HL-60 (cell line): ENCODE data around the gene SYNM.
"Not testable (repeated sequence)": the region's sequence is repeated elsewhere in the genome, so short reads cannot be mapped to it uniquely, and the experiment has no call there.

Source experiments
- DNase-seq, 2 experiments: peaks; one replicate each; pipeline ENCODE4 v3.0.0-alpha.2; 2010 to 2020; ENCODE audit warnings: low read depth in 1 of 2, low spot score in 1 of 2
- H3K27ac ChIP-seq: fragments of 250-450 bp; sonication (Bioruptor Pico); replicated peaks from 2 replicates; pipeline ENCODE4 v1.5.1; 2020; ENCODE audit warnings: mild to moderate bottlenecking, moderate library complexity
- H3K27me3 ChIP-seq: fragments of 250-450 bp; sonication (Bioruptor Pico); 2 replicates; pipeline ENCODE4 v1.5.1; 2021; ENCODE audit warnings: mild to moderate bottlenecking, moderate library complexity; ENCODE audit not compliant: insufficient read depth, poor library complexity, severe bottlenecking
- H3K4me3 ChIP-seq: replicated peaks from 2 replicates; pipeline ENCODE4 v1.5.1; 2011; ENCODE audit warnings: mild to moderate bottlenecking, control low read depth, low read length; ENCODE audit not compliant: insufficient read depth
- CTCF ChIP-seq: IDR thresholded peaks from one replicate; pipeline ENCODE4 v1.5.1; 2011; ENCODE audit warnings: low read length, control low read depth, inconsistent platforms; ENCODE audit not compliant: insufficient read depth
- GABPA ChIP-seq: IDR thresholded peaks from 2 replicates; pipeline ENCODE4 v1.6.1; 2012; ENCODE audit warnings: low read depth
- POLR2AphosphoS5 ChIP-seq: IDR thresholded peaks from 2 replicates; pipeline ENCODE4 v1.6.1; 2012; ENCODE audit warnings: low read depth
- REST ChIP-seq: IDR thresholded peaks from 2 replicates; pipeline ENCODE4 v1.6.1; 2012; ENCODE audit warnings: low read depth; ENCODE audit not compliant: insufficient replicate concordance
- SPI1 ChIP-seq: IDR thresholded peaks from 2 replicates; pipeline ENCODE4 v1.6.1; 2012; ENCODE audit warnings: low read depth, mild to moderate bottlenecking, borderline replicate concordance

The SYNM gene

GRCh38 chr15:99110093-99110492 lies 5.2 kb downstream of the SYNM start:
- H3K4me3 ChIP-seq, result no peak overlapping the region
- DNase-seq, result no peak
- H3K27ac ChIP-seq, result no peak overlapping the region
- no peak for TF ChIP-seq SPI1
- TF ChIP-seq POLR2AphosphoS5, result no peak
- TF ChIP-seq CTCF, result no peak
- no peak for TF ChIP-seq REST
- TF ChIP-seq GABPA, result no peak
- H3K27me3 ChIP-seq, result peaks cover 16% of the 10 kb centered on the region

GRCh38 chr15:99110581-99111320 lies 5.9 kb downstream of the SYNM start:
- DNase-seq, result no peak
- TF ChIP-seq POLR2AphosphoS5, result no peak
- no peak for TF ChIP-seq GABPA
- no peak for TF ChIP-seq SPI1
- no peak for TF ChIP-seq REST
- no peak for TF ChIP-seq CTCF
- Histone ChIP-seq H3K27ac (no peak overlapping the region), H3K4me3 (no peak overlapping the region), H3K27me3 (peaks cover 16% of the 10 kb centered on the region)

- H3K4me3 ChIP-seq, H3K27me3 ChIP-seq, H3K27ac ChIP-seq, DNase-seq: not testable (repeated sequence)
These were observed 6.8 kb downstream of the SYNM start for GRCh38 chr15:99111641-99112040.

GRCh38 chr15:99113547-99114271 lies 8.8 kb downstream of the SYNM start:
- Histone ChIP-seq H3K27me3 (no peaks in the 10 kb centered on the region), H3K27ac (no peak overlapping the region), H3K4me3 (no peak overlapping the region)
- no peak for TF ChIP-seq CTCF
- no peak for TF ChIP-seq SPI1
- TF ChIP-seq POLR2AphosphoS5, result no peak
- DNase-seq, result no peak
